Neutrophil (primary cell): ENCODE data around the gene SMOC2.

Source experiments
- H3K27ac ChIP-seq: fragments of 200-600 bp; sonication (generic); 2 replicates; pipeline ENCODE4 v1.5.1; 2016; ENCODE audit warnings: mild to moderate bottlenecking, moderate library complexity
- H3K27me3 ChIP-seq: fragments of 200-600 bp; sonication (generic); 2 replicates; pipeline ENCODE4 v1.6.0; 2016; ENCODE audit warnings: mild to moderate bottlenecking
- H3K36me3 ChIP-seq: fragments of 200-600 bp; sonication (generic); 2 replicates; pipeline ENCODE4 v1.5.1; 2017
- H3K4me1 ChIP-seq, 2 experiments: fragments of 200-600 bp in 1 of 2; sonication (generic) in 1 of 2; 1 replicate in 1 of 2; 2 replicates in 1 of 2; pipeline versions ENCODE4 v1.5.1 to v1.6.1; 2013 to 2016; ENCODE audit warnings: low read depth in 1 of 2, low read length in 1 of 2, mild to moderate bottlenecking in 1 of 2, moderate library complexity in 1 of 2; ENCODE audit not compliant: control insufficient read depth in 1 of 2, insufficient read depth in 1 of 2
- H3K4me3 ChIP-seq, 2 experiments: fragments of 200-600 bp in 1 of 2; sonication (generic) in 1 of 2; 1 replicate in 1 of 2; 2 replicates in 1 of 2; pipeline ENCODE4 v1.5.1; 2013 to 2016; ENCODE audit warnings: low read depth in 1 of 2, low read length in 1 of 2, mild to moderate bottlenecking in 1 of 2, moderate library complexity in 1 of 2
- H3K9me3 ChIP-seq: fragments of 200-600 bp; sonication (generic); 2 replicates; pipeline ENCODE4 v1.5.1; 2016
- CTCF ChIP-seq: fragments of 200-600 bp; sonication (generic); IDR thresholded peaks from 2 replicates; pipeline ENCODE4 v1.5.1; 2016; ENCODE audit warnings: antibody characterized with exemption

Gene SMOC2

GRCh38 chr6:168508903-168509302, 67.9 kb downstream of the SMOC2 start:
- Histone ChIP-seq H3K4me1 (no peaks in the 10 kb centered on the region), H3K4me3 (no peak overlapping the region), H3K9me3 (no peaks in the 10 kb centered on the region), H3K36me3 (no peaks in the 10 kb centered on the region), H3K27me3 (no peaks in the 10 kb centered on the region), H3K27ac (no peak overlapping the region)
- no peak for TF ChIP-seq CTCF

GRCh38 chr6:168513766-168514165, 72.8 kb downstream of the SMOC2 start:
- H3K27ac ChIP-seq, result no peak overlapping the region
- H3K9me3 ChIP-seq, result no peaks in the 10 kb centered on the region
- H3K27me3 ChIP-seq, result no peaks in the 10 kb centered on the region
- H3K4me3 ChIP-seq, result no peak overlapping the region
- no peak for TF ChIP-seq CTCF
- no peaks in the 10 kb centered on the region for H3K36me3 ChIP-seq
- H3K4me1 ChIP-seq, result no peaks in the 10 kb centered on the region

- peaks cover 3% of the 10 kb centered on the region for H3K9me3 ChIP-seq
- H3K27me3 ChIP-seq, result no peaks in the 10 kb centered on the region
- H3K4me3 ChIP-seq, result no peak overlapping the region
- H3K4me1 ChIP-seq, result no peaks in the 10 kb centered on the region
- TF ChIP-seq CTCF, result no peak
- no peaks in the 10 kb centered on the region for H3K36me3 ChIP-seq
- H3K27ac ChIP-seq, result no peak overlapping the region
Observed at GRCh38 chr6:168514216-168514615, 73.2 kb downstream of the SMOC2 start.

GRCh38 chr6:168515376-168515775, 74.4 kb downstream of the SMOC2 start:
- no peaks in the 10 kb centered on the region for H3K36me3 ChIP-seq
- peaks cover 7% of the 10 kb centered on the region for H3K9me3 ChIP-seq
- TF ChIP-seq CTCF, result no peak

GRCh38 chr6:168516944-168517741, 76.2 kb downstream of the SMOC2 start:
- H3K4me1 ChIP-seq, result no peaks in the 10 kb centered on the region
- no peak overlapping the region for H3K27ac ChIP-seq
- TF ChIP-seq CTCF, result no peak
- no peaks in the 10 kb centered on the region for H3K36me3 ChIP-seq
- H3K27me3 ChIP-seq, result no peaks in the 10 kb centered on the region
- peaks cover 7% of the 10 kb centered on the region for H3K9me3 ChIP-seq
- H3K4me3 ChIP-seq, result no peak overlapping the region

More at GRCh38 chr6:168515376-168515775, 74.4 kb downstream of the SMOC2 start:
- Histone ChIP-seq H3K4me3 (no peak overlapping the region), H3K4me1 (no peaks in the 10 kb centered on the region), H3K27ac (no peak overlapping the region), H3K27me3 (no peaks in the 10 kb centered on the region)
